H9 (cell line): ENCODE results near the gene LINS1. TPM values are rescaled to one million over a fixed set of nuclear protein-coding genes. Genes with fewer than 3 reads are reported as not detected.

Experiments used
- DNase-seq: peaks from one replicate; pipeline ENCODE4 v3.0.0-alpha.2; 2017
- H2AFZ ChIP-seq: one replicate; pipeline ENCODE4 v1.6.1; 2013; ENCODE audit warnings: mild to moderate bottlenecking, low read length, control low read depth, moderate library complexity
- H2AK5ac ChIP-seq: 2 replicates; pipeline ENCODE4 v1.6.1; 2013; ENCODE audit warnings: low read length, control low read depth, mixed read lengths; ENCODE audit not compliant: insufficient read length
- H2BK120ac ChIP-seq: one replicate; pipeline ENCODE4 v1.6.1; 2013; ENCODE audit warnings: low read depth, mild to moderate bottlenecking, low read length, control low read depth, inconsistent platforms; ENCODE audit not compliant: poor library complexity, severe bottlenecking
- H2BK12ac ChIP-seq: 2 replicates; pipeline ENCODE4 v1.6.1; 2013; ENCODE audit warnings: low read length, control low read depth, mixed read lengths, low read depth; ENCODE audit not compliant: insufficient read length
- H2BK15ac ChIP-seq: 2 replicates; pipeline ENCODE4 v1.6.1; 2013; ENCODE audit warnings: low read depth, low read length, control low read depth
- H2BK20ac ChIP-seq: one replicate; pipeline ENCODE4 v1.6.1; 2013; ENCODE audit warnings: low read depth, mild to moderate bottlenecking, low read length, control low read depth, inconsistent platforms; ENCODE audit not compliant: poor library complexity, severe bottlenecking
- H2BK5ac ChIP-seq: 2 replicates; pipeline ENCODE4 v1.6.1; 2013; ENCODE audit warnings: low read length, control low read depth, mixed read lengths; ENCODE audit not compliant: insufficient read length
- H3K14ac ChIP-seq: 2 replicates; pipeline ENCODE4 v1.6.1; 2013; ENCODE audit warnings: low read length, control low read depth; ENCODE audit not compliant: insufficient read depth
- H3K18ac ChIP-seq: 2 replicates; pipeline ENCODE4 v1.6.1; 2013; ENCODE audit warnings: low read depth, mild to moderate bottlenecking, mixed read lengths, low read length, control low read depth; ENCODE audit not compliant: insufficient read length
- H3K23ac ChIP-seq: 2 replicates; pipeline ENCODE4 v1.6.1; 2013; ENCODE audit warnings: low read length, control low read depth, mixed read lengths, low read depth; ENCODE audit not compliant: insufficient read length
- H3K23me2 ChIP-seq: 2 replicates; pipeline ENCODE4 v1.6.1; 2013; ENCODE audit warnings: low read depth, mild to moderate bottlenecking, mixed read lengths, low read length, control low read depth; ENCODE audit not compliant: insufficient read length, poor library complexity, severe bottlenecking
- H3K27ac ChIP-seq: 2 replicates; pipeline ENCODE4 v1.5.1; 2013; ENCODE audit warnings: low read length, control low read depth, mixed read lengths, low read depth; ENCODE audit not compliant: insufficient read length
- H3K27me3 ChIP-seq: 2 replicates; pipeline ENCODE4 v1.6.1; 2013; ENCODE audit warnings: low read length, control low read depth, inconsistent platforms; ENCODE audit not compliant: insufficient read depth
- H3K4ac ChIP-seq: 2 replicates; pipeline ENCODE4 v1.6.1; 2013; ENCODE audit warnings: low read depth, mild to moderate bottlenecking, control low read depth, inconsistent platforms, low read length, moderate library complexity
- H3K4me1 ChIP-seq: 2 replicates; pipeline ENCODE4 v1.6.1; 2013; ENCODE audit warnings: low read length, control low read depth, inconsistent platforms; ENCODE audit not compliant: insufficient read depth
- H3K4me2 ChIP-seq: 2 replicates; pipeline ENCODE4 v1.6.1; 2013; ENCODE audit warnings: low read length, control low read depth, mixed read lengths; ENCODE audit not compliant: insufficient read length, insufficient read depth
- H3K56ac ChIP-seq: 2 replicates; pipeline ENCODE4 v1.6.1; 2013; ENCODE audit warnings: low read depth, mild to moderate bottlenecking, mixed read lengths, low read length, control low read depth; ENCODE audit not compliant: insufficient read length
- H3K79me1 ChIP-seq: 2 replicates; pipeline ENCODE4 v1.6.1; 2013; ENCODE audit warnings: low read depth, mild to moderate bottlenecking, moderate library complexity, low read length, control low read depth, inconsistent platforms; ENCODE audit not compliant: insufficient read depth, poor library complexity, severe bottlenecking
- H3K79me2 ChIP-seq: 2 replicates; pipeline ENCODE4 v1.6.1; 2013; ENCODE audit warnings: low read length, control low read depth, inconsistent platforms; ENCODE audit not compliant: insufficient read depth
- H3K9ac ChIP-seq: 2 replicates; pipeline ENCODE4 v1.6.1; 2013; ENCODE audit warnings: low read length, control low read depth, mixed read lengths; ENCODE audit not compliant: insufficient read length; ENCODE audit errors: extremely low read depth
- H3K9me3 ChIP-seq: one replicate; pipeline ENCODE4 v1.6.1; 2013; ENCODE audit warnings: low read depth, low read length, inconsistent platforms; ENCODE audit not compliant: control insufficient read depth
- H3T11ph ChIP-seq: one replicate; pipeline ENCODE4 v1.6.1; 2013; ENCODE audit warnings: mild to moderate bottlenecking, low read length, control low read depth, inconsistent platforms
- H4K20me1 ChIP-seq: one replicate; pipeline ENCODE4 v1.6.1; 2013; ENCODE audit not compliant: control insufficient read depth, insufficient read length, insufficient read depth
- H4K5ac ChIP-seq: 2 replicates; pipeline ENCODE4 v1.6.1; 2013; ENCODE audit warnings: low read depth, mild to moderate bottlenecking, mixed read lengths, low read length, control low read depth; ENCODE audit not compliant: insufficient read length
- H4K8ac ChIP-seq: replicated peaks from 2 replicates; pipeline ENCODE4 v1.6.1; 2013; ENCODE audit warnings: low read length, control low read depth, mixed read lengths, low read depth; ENCODE audit not compliant: insufficient read length
- H4K91ac ChIP-seq: 2 replicates; pipeline ENCODE4 v1.6.1; 2013; ENCODE audit warnings: low read depth, mild to moderate bottlenecking, moderate library complexity, mixed read lengths, low read length, control low read depth; ENCODE audit not compliant: insufficient read length
- H3K27ac Mint-ChIP-seq, 3 experiments: 2 replicates in 2 of 3; 3 replicates in 1 of 3; pipeline ENCODE4 v1.8.0; 2020 to 2021; ENCODE audit warnings: mixed read lengths in 3 of 3, mild to moderate bottlenecking in 1 of 3, moderate library complexity in 1 of 3
- H3K27me3 Mint-ChIP-seq: 2 replicates; pipeline ENCODE4 v1.8.0; 2021; ENCODE audit warnings: low read depth, mild to moderate bottlenecking, moderate library complexity, mixed read lengths
- H3K36me3 Mint-ChIP-seq, 3 experiments: 2 replicates in 2 of 3; 3 replicates in 1 of 3; pipeline ENCODE4 v1.8.0; 2020 to 2021; ENCODE audit warnings: low read depth in 3 of 3, mixed read lengths in 3 of 3; ENCODE audit not compliant: insufficient read depth in 1 of 3
- H3K4me1 Mint-ChIP-seq, 2 experiments: 2 replicates each; pipeline ENCODE4 v1.8.0; 2020; ENCODE audit warnings: mixed read lengths in 2 of 2
- H3K4me3 Mint-ChIP-seq, 2 experiments: 2 replicates in 1 of 2; 3 replicates in 1 of 2; pipeline ENCODE4 v1.8.0; 2020 to 2021; ENCODE audit warnings: mild to moderate bottlenecking in 2 of 2, mixed read lengths in 2 of 2, moderate library complexity in 1 of 2
- H3K9me3 Mint-ChIP-seq, 2 experiments: 2 replicates in 1 of 2; 3 replicates in 1 of 2; pipeline ENCODE4 v1.8.0; 2020; ENCODE audit warnings: mild to moderate bottlenecking in 2 of 2, mixed read lengths in 2 of 2, moderate library complexity in 1 of 2
- CTCF ChIP-seq: fragments of 200-600 bp; sonication (generic); conservative IDR thresholded peaks from 3 replicates; pipeline ENCODE4 v1.8.0; 2021; ENCODE audit warnings: antibody characterized with exemption, mild to moderate bottlenecking
- WGBS: extraction: QIAGEN DNeasy Blood & Tissue Kit; methylation state at CpG from one replicate; pipeline ENCODE4 v1.1.7; 2013; ENCODE audit warnings: missing lambda C conversion rate, low lambda C conversion rate, mixed read lengths; ENCODE audit not compliant: insufficient read length; ENCODE audit errors: extremely low coverage; 5-methylcytosine and 5-hydroxymethylcytosine counted together
- total RNA-seq: library from RNA; stranded (reverse); gene quantifications from 2 replicates; pipeline ENCODE4 v1.2.1, GENCODE V29; 2021

The LINS1 gene
- total RNA-seq, 1 experiment from 2014 or later: 8.8 TPM

GRCh38 chr15:100601617-100602063 is 344 bp downstream of the LINS1 start:
- no peak overlapping the region for H2BK15ac ChIP-seq
- no peaks in the 10 kb centered on the region for H3K79me1 ChIP-seq
- TF ChIP-seq CTCF: no peak
- no CpG with 5 or more reads among the region's 21 CpGs for WGBS
- H3K4ac ChIP-seq: no peak overlapping the region
- H2BK12ac ChIP-seq: no peak overlapping the region
- no peak overlapping the region for H4K8ac ChIP-seq
- H4K20me1 ChIP-seq: peaks cover 3% of the 10 kb centered on the region
- H2BK5ac ChIP-seq: no peak overlapping the region
- H2BK120ac ChIP-seq: no peak overlapping the region
- no peaks in the 10 kb centered on the region for H3K9me3 ChIP-seq
- H2AK5ac ChIP-seq: no peak overlapping the region
- no peak overlapping the region for H4K91ac ChIP-seq
- H3K18ac ChIP-seq: no peak overlapping the region
- no peak overlapping the region for H3K27ac ChIP-seq
- H3K4me2 ChIP-seq: peak overlapping the region; percentile 95
- Mint-ChIP-seq H3K27ac (no peak overlapping the region), H3K27me3 (no peaks in the 10 kb centered on the region), H3K4me1 (peaks cover 5 to 8% of the 10 kb centered on the region in 2 experiments), H3K9me3 (no peaks in the 10 kb centered on the region), H3K36me3 (peaks cover 0 to 14% (median 9%) of the 10 kb centered on the region in 3 experiments; a peak in 5 of 7 replicates), H3K4me3 (no peak overlapping the region)
- no peak overlapping the region for H3K23ac ChIP-seq
- no peak overlapping the region for H3K56ac ChIP-seq
- H3K9ac ChIP-seq: peak overlapping the region; percentile 49
- H2BK20ac ChIP-seq: no peak overlapping the region
- H3K14ac ChIP-seq: no peak overlapping the region
- no peak overlapping the region for H3T11ph ChIP-seq
- no peak overlapping the region for H2AFZ ChIP-seq
- peaks cover 2% of the 10 kb centered on the region; the same call in 1 of the 2 replicates for H3K79me2 ChIP-seq
- no peaks in the 10 kb centered on the region; the same call in 1 of the 2 replicates for H3K4me1 ChIP-seq
- H3K27me3 ChIP-seq: no peaks in the 10 kb centered on the region
- H4K5ac ChIP-seq: no peak overlapping the region
- H3K23me2 ChIP-seq: peaks cover 17% of the 10 kb centered on the region
- no peak for DNase-seq
